Gastrocnemius medialis (tissue), 4 donors: ENCODE data around the gene CLCA2. TPM values are rescaled to one million over a fixed set of nuclear protein-coding genes. Genes with fewer than 3 reads are reported as not detected.

Experiments
- ATAC-seq, 2 donors: fragments of 150-250 bp; one replicate each; pipeline ENCODE4 v1.9.1; 2016
- DNase-seq, 2 donors: peaks; one replicate each; pipeline ENCODE4 v3.0.0-alpha.2; 2019
- H3K27ac ChIP-seq, 4 donors: fragments of 200-600 bp; sonication (generic); 1 replicate in 1 of 4; 2 replicates in 3 of 4; pipeline ENCODE4 v1.5.1; 2016 to 2018; ENCODE audit warnings: mild to moderate bottlenecking in 2 of 4, moderate library complexity in 1 of 4
- H3K27me3 ChIP-seq, 3 donors: fragments of 200-600 bp; sonication (generic) in 2 of 3; 1 replicate in 1 of 3; 2 replicates in 2 of 3; pipeline versions ENCODE4 v1.5.1 to v1.6.0; 2016 to 2019; ENCODE audit warnings: mild to moderate bottlenecking in 1 of 3, moderate library complexity in 1 of 3
- H3K36me3 ChIP-seq, 2 donors: fragments of 200-600 bp; sonication (generic) in 1 of 2; one replicate each; pipeline ENCODE4 v1.5.1; 2017 to 2018
- H3K4me1 ChIP-seq, 2 donors: fragments of 200-600 bp; sonication (generic) in 1 of 2; one replicate each; pipeline ENCODE4 v1.5.1; 2016 to 2017; ENCODE audit warnings: mild to moderate bottlenecking in 2 of 2
- H3K4me3 ChIP-seq, 4 donors: fragments of 200-600 bp; sonication (generic) in 3 of 4; 1 replicate in 1 of 4; 2 replicates in 3 of 4; pipeline ENCODE4 v1.5.1; 2016 to 2019; ENCODE audit warnings: mild to moderate bottlenecking in 2 of 4
- H3K9me3 ChIP-seq, 3 donors: fragments of 200-600 bp; sonication (generic) in 2 of 3; 1 replicate in 1 of 3; 2 replicates in 2 of 3; pipeline ENCODE4 v1.5.1; 2016 to 2019
- POLR2A ChIP-seq, 2 donors: fragments of 450-650 bp; IDR thresholded peaks; one replicate each; pipeline ENCODE4 v1.6.1; 2017; ENCODE audit warnings: antibody characterized with exemption in 2 of 2, mild to moderate bottlenecking in 2 of 2, moderate library complexity in 2 of 2
- in situ Hi-C, 4 donors: fragments of 200-750 bp; cut with MboI; loops; one replicate each; pipeline versions ENCODE4 v1.15.0 to v1.8.0; 2017; ENCODE audit warnings: low sequenced_read_pairs in 4 of 4
- intact Hi-C: fragments of 100-400 bp; cut with DNase I; formaldehyde crosslinking; loops from one replicate; pipeline ENCODE4 v1.15.1; 2023; ENCODE audit warnings: low total_unique reads
- total RNA-seq, 4 donors: library from RNA; depleted of rRNA; stranded (reverse); fragments of >200 nt; gene quantifications; one replicate each; pipeline versions ENCODE4 v1.1.0 to v1.2.3, GENCODE V29; 2016
- TF ChIP-seq, protein P1 (sequence below), 5 experiments: fragments of 450-650 bp in 3 of 5; fragments of 200-600 bp in 2 of 5; sonication (generic) in 2 of 5; IDR thresholded peaks in 4 of 5; conservative IDR thresholded peaks in 1 of 5; 1 replicate in 4 of 5; 2 replicates in 1 of 5; pipeline ENCODE4 v1.5.1; 2016 to 2019; ENCODE audit warnings: antibody characterized with exemption in 5 of 5, mild to moderate bottlenecking in 3 of 5, moderate library complexity in 3 of 5

CLCA2 gene
- total RNA-seq, 4 donors from 2014 or later, result not detected

DNA sequence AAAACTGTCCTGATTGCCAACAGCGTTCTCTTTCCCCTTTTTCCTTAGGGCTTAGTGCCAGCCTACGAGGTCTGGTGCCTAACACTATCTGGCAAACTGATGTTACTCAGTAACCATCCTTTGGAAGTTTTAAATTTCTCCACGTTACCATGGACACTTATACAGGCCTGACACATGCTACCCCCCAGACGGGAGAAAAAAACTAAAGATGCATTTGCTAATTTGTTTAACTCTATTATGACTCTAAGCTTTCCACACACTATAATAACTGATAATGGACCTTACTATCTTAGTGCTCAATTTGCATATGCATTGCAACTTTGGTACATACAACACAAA lies 81.6 kb downstream of the CLCA2 start:
- no peaks in the 10 kb centered on the region for H3K4me1 ChIP-seq
- in situ Hi-C loops, result loop anchor here in 1 of 4 donors (10.0 kb wide), 1 partner anchor 121 kb away; no protein-coding TSS in a partner anchor
- H3K36me3 ChIP-seq, result no peaks in the 10 kb centered on the region
- DNase-seq (no peak), ATAC-seq (no peak)
- H3K9me3 ChIP-seq, result no peaks in the 10 kb centered on the region
- intact Hi-C loops, result no loop called here
- H3K27me3 ChIP-seq, result no peaks in the 10 kb centered on the region
- TF ChIP-seq POLR2A (IDR thresholded peaks at IDR 0.05), result no peak
- TF ChIP-seq, protein P1, sequence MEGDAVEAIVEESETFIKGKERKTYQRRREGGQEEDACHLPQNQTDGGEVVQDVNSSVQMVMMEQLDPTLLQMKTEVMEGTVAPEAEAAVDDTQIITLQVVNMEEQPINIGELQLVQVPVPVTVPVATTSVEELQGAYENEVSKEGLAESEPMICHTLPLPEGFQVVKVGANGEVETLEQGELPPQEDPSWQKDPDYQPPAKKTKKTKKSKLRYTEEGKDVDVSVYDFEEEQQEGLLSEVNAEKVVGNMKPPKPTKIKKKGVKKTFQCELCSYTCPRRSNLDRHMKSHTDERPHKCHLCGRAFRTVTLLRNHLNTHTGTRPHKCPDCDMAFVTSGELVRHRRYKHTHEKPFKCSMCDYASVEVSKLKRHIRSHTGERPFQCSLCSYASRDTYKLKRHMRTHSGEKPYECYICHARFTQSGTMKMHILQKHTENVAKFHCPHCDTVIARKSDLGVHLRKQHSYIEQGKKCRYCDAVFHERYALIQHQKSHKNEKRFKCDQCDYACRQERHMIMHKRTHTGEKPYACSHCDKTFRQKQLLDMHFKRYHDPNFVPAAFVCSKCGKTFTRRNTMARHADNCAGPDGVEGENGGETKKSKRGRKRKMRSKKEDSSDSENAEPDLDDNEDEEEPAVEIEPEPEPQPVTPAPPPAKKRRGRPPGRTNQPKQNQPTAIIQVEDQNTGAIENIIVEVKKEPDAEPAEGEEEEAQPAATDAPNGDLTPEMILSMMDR (IDR thresholded peaks at IDR 0.05 in 4 of 5, conservative IDR thresholded peaks at IDR 0.05 in 1 of 5), result no peak
- no peak overlapping the region for H3K27ac ChIP-seq
- no peak overlapping the region for H3K4me3 ChIP-seq

Other genes with a start within 250 kb of the CLCA2 start
- 1 to 10 TPM; 1.7 to 5.4 (median 2.4) TPM for gene ODF2L, start 27.8 kb upstream of the CLCA2 start, total RNA-seq
- gene CLCA1, start 44.8 kb downstream of the CLCA2 start, total RNA-seq, result 1 to 10 TPM in 1 of 4 donors, not detected in 3; 1.3 TPM
- gene CLCA4, start 122.9 kb downstream of the CLCA2 start, total RNA-seq, result 1 to 10 TPM in 1 of 4 donors, not detected in 3; 3.7 TPM